WTC11 (cell line): ENCODE results near the gene CAB39. TPM values are rescaled to one million over a fixed set of nuclear protein-coding genes. Genes with fewer than 3 reads are reported as not detected.

Experiments
- ATAC-seq: fragments of 200-7000 bp; cut with Tn5 transposase; 2 replicates; pipeline ENCODE4 v1.10.0; 2021; ENCODE audit warnings: mild to moderate bottlenecking, moderate library complexity
- CTCF ChIA-PET: fragments of 300-600 bp; sonication (Branson Sonifier 250); formaldehyde crosslinking; loops from one replicate; lab custom pipeline; 2021; ENCODE audit warnings: antibody characterized with exemption; lab: Charles Lee
- POLR2A ChIA-PET: fragments of 350-600 bp; sonication (Branson Sonifier 250); formaldehyde crosslinking; loops from one replicate; lab custom pipeline; 2021; ENCODE audit warnings: antibody characterized with exemption; lab: Charles Lee
- DNase-seq: peaks from one replicate; pipeline ENCODE4 v3.0.0; 2021; ENCODE audit warnings: low spot score
- H3K27ac Mint-ChIP-seq: 2 replicates; pipeline ENCODE4 v1.8.0; 2021; ENCODE audit warnings: mixed read lengths
- H3K27me3 Mint-ChIP-seq: 2 replicates; pipeline ENCODE4 v1.8.0; 2021; ENCODE audit warnings: low read depth, mild to moderate bottlenecking, moderate library complexity, mixed read lengths
- H3K36me3 Mint-ChIP-seq: 2 replicates; pipeline ENCODE4 v1.8.0; 2021; ENCODE audit warnings: mixed read lengths
- H3K4me1 Mint-ChIP-seq: 2 replicates; pipeline ENCODE4 v1.8.0; 2022; ENCODE audit warnings: mixed read lengths
- H3K4me3 Mint-ChIP-seq: 2 replicates; pipeline ENCODE4 v1.8.0; 2021; ENCODE audit warnings: mild to moderate bottlenecking, moderate library complexity, mixed read lengths
- H3K9me3 Mint-ChIP-seq: 2 replicates; pipeline ENCODE4 v1.8.0; 2021; ENCODE audit warnings: mixed read lengths
- AFF4 ChIP-seq: sonication (generic); formaldehyde crosslinking; IDR thresholded peaks from 2 replicates; pipeline ENCODE4 v1.8.1; 2023; ENCODE audit warnings: mild to moderate bottlenecking, missing genetic modification reagents, borderline replicate concordance
- ARID4B ChIP-seq: sonication (generic); formaldehyde crosslinking; IDR thresholded peaks from 2 replicates; pipeline ENCODE4 v1.8.0; 2023; ENCODE audit warnings: missing genetic modification reagents, mild to moderate bottlenecking, borderline replicate concordance
- FOXP1 ChIP-seq: sonication (generic); formaldehyde crosslinking; IDR thresholded peaks from 2 replicates; pipeline ENCODE4 v1.8.0; 2022; ENCODE audit warnings: missing genetic modification reagents, mild to moderate bottlenecking, moderate library complexity, borderline replicate concordance
- GABPB1 ChIP-seq: sonication (generic); formaldehyde crosslinking; IDR thresholded peaks from 2 replicates; pipeline ENCODE4 v1.8.1; 2023; ENCODE audit warnings: mild to moderate bottlenecking, missing genetic modification reagents
- GRHL2 ChIP-seq: fragments of 250-450 bp; sonication (Bioruptor Pico); IDR thresholded peaks from 2 replicates; pipeline ENCODE4 v1.8.0; 2022; ENCODE audit warnings: mild to moderate bottlenecking, moderate library complexity; ENCODE audit not compliant: insufficient replicate concordance, severe bottlenecking
- GTF2I ChIP-seq: fragments of 250-450 bp; sonication (Bioruptor Pico); conservative IDR thresholded peaks from 2 replicates; pipeline ENCODE4 v1.4.0; 2021; ENCODE audit warnings: mild to moderate bottlenecking
- IRF2 ChIP-seq: sonication (generic); formaldehyde crosslinking; IDR thresholded peaks from 2 replicates; pipeline ENCODE4 v1.8.0; 2022; ENCODE audit warnings: low read depth, missing genetic modification reagents, borderline replicate concordance
- JUN ChIP-seq: sonication (generic); formaldehyde crosslinking; IDR thresholded peaks from 2 replicates; pipeline ENCODE4 v1.8.0; 2023; ENCODE audit warnings: mild to moderate bottlenecking, missing genetic modification reagents
- TCF7 ChIP-seq: sonication (generic); formaldehyde crosslinking; IDR thresholded peaks from 2 replicates; pipeline ENCODE4 v1.8.0; 2022; ENCODE audit warnings: mild to moderate bottlenecking, low read depth, missing genetic modification reagents, moderate library complexity
- TEAD4 ChIP-seq: sonication (generic); formaldehyde crosslinking; IDR thresholded peaks from 2 replicates; pipeline ENCODE4 v1.8.0; 2022; ENCODE audit warnings: mild to moderate bottlenecking, missing genetic modification reagents
- ZNF138 ChIP-seq: sonication (generic); formaldehyde crosslinking; conservative IDR thresholded peaks from 2 replicates; pipeline ENCODE4 v1.8.1; 2022; ENCODE audit warnings: mild to moderate bottlenecking, moderate library complexity, missing genetic modification reagents
- ZNF232 ChIP-seq: sonication (generic); formaldehyde crosslinking; IDR thresholded peaks from 2 replicates; pipeline ENCODE4 v1.8.0; 2022; ENCODE audit warnings: mild to moderate bottlenecking, missing genetic modification reagents
- ZNF281 ChIP-seq: sonication (generic); formaldehyde crosslinking; IDR thresholded peaks from 2 replicates; pipeline ENCODE4 v1.8.0; 2023; ENCODE audit warnings: mild to moderate bottlenecking, missing genetic modification reagents
- total RNA-seq: library from RNA; stranded (reverse); gene quantifications from 3 replicates; pipeline ENCODE4 v1.2.3, GENCODE V29; 2021

CAB39 gene
- total RNA-seq, 1 experiment from 2014 or later = 36.9 TPM

DNA sequence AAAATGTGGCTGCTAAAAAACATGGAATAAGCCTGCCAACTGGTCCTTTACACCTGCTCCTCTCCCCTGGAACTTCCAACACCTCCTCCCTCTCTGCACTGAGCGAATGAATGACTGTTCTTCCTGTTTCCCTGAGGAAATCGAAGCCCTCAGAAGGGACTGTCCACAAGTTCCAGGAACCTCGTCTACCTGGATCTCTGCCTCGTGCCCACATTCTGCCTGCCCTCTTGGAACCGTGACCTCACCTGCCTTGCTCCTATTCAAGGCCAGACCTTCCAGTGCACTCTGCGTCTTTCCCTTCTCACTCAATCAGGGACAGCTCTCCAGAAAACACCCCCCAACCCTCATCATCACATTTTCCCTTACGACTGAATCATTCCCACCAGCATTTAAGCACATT lies 4.4 kb upstream of the CAB39 start:
- H3K36me3 Mint-ChIP-seq = no peaks in the 10 kb centered on the region
- no peak overlapping the region for H3K4me3 Mint-ChIP-seq
- no peak for DNase-seq
- no peak for ATAC-seq
- H3K27ac Mint-ChIP-seq = no peak overlapping the region
- 0 out of 2 replicates have a peak, but pooled peaks cover 4% of the 10 kb centered on the region for H3K4me1 Mint-ChIP-seq
- no peak for TF ChIP-seq ZNF138 (CRISPR knock-in tag)
- no peak for TF ChIP-seq TEAD4 (CRISPR knock-in tag)
- no peak for TF ChIP-seq ARID4B (CRISPR knock-in tag)
- TF ChIP-seq ZNF232 (CRISPR knock-in tag) = no peak
- no peak for TF ChIP-seq IRF2
- TF ChIP-seq TCF7 (CRISPR knock-in tag) = no peak
- no peak for TF ChIP-seq GTF2I (CRISPR knock-in tag)
- no peak for TF ChIP-seq ZNF281 (CRISPR knock-in tag)
- no peak for TF ChIP-seq JUN (CRISPR knock-in tag)
- TF ChIP-seq AFF4 = no peak
- TF ChIP-seq FOXP1 = no peak
- no peaks in the 10 kb centered on the region; the same call in 1 of the 2 replicates for H3K27me3 Mint-ChIP-seq
- POLR2A ChIA-PET = interaction anchor here (0.6 kb wide), 1 partner anchor 743 kb away, joined by 3 read pairs; no protein-coding TSS in a partner anchor
- CTCF ChIA-PET = no interaction called here
- H3K9me3 Mint-ChIP-seq = no peaks in the 10 kb centered on the region

GRCh38 chr2:230711224-230711623 lies 1.4 kb upstream of the CAB39 start:
- no peak for ATAC-seq

More at GRCh38 chr2:230711224-230711623, 1.4 kb upstream of the CAB39 start:
- TF ChIP-seq GABPB1 (CRISPR knock-in tag) (no peak), GRHL2 (CRISPR knock-in tag) (no peak), ZNF138 (CRISPR knock-in tag) (no peak)
- DNase-seq = no peak
- Mint-ChIP-seq H3K4me1 (peaks cover 21% of the 10 kb centered on the region), H3K27me3 (no peaks in the 10 kb centered on the region), H3K36me3 (peaks cover 5% of the 10 kb centered on the region; the same call in 1 of the 2 replicates), H3K27ac (no peak overlapping the region), H3K9me3 (no peaks in the 10 kb centered on the region), H3K4me3 (no peak overlapping the region)
- POLR2A ChIA-PET = no interaction called here
- CTCF ChIA-PET = interaction anchor here (1.6 kb wide), 1 partner anchor 87 kb away, joined by 5 read pairs; no protein-coding TSS in a partner anchor
